Skeletal muscle satellite cell (primary cell): ENCODE results near the gene TNIK.

Experiments
- H3K27me3 ChIP-seq: 2 replicates; pipeline ENCODE4 v1.7.0; 2013; ENCODE audit warnings: low read length; ENCODE audit not compliant: control insufficient read depth, insufficient read depth
- H3K36me3 ChIP-seq: 2 replicates; pipeline ENCODE4 v1.7.0; 2013; ENCODE audit warnings: mild to moderate bottlenecking, control low read depth, low read length; ENCODE audit not compliant: insufficient read depth
- H3K4me1 ChIP-seq: 2 replicates; pipeline ENCODE4 v1.7.0; 2013; ENCODE audit warnings: low read length; ENCODE audit not compliant: control insufficient read depth, insufficient read depth
- H3K4me2 ChIP-seq: 2 replicates; pipeline ENCODE4 v1.7.0; 2013; ENCODE audit warnings: mild to moderate bottlenecking, low read length
- H3K4me3 ChIP-seq: 2 replicates; pipeline ENCODE4 v1.7.0; 2013; ENCODE audit warnings: low read length
- H3K9ac ChIP-seq: 2 replicates; pipeline ENCODE4 v1.7.0; 2013; ENCODE audit warnings: mild to moderate bottlenecking, low read depth, low read length, moderate library complexity
- H3K9me3 ChIP-seq: replicated peaks from 2 replicates; pipeline ENCODE4 v1.7.0; 2013; ENCODE audit warnings: mild to moderate bottlenecking, control low read depth, low read length

Gene TNIK

DNA sequence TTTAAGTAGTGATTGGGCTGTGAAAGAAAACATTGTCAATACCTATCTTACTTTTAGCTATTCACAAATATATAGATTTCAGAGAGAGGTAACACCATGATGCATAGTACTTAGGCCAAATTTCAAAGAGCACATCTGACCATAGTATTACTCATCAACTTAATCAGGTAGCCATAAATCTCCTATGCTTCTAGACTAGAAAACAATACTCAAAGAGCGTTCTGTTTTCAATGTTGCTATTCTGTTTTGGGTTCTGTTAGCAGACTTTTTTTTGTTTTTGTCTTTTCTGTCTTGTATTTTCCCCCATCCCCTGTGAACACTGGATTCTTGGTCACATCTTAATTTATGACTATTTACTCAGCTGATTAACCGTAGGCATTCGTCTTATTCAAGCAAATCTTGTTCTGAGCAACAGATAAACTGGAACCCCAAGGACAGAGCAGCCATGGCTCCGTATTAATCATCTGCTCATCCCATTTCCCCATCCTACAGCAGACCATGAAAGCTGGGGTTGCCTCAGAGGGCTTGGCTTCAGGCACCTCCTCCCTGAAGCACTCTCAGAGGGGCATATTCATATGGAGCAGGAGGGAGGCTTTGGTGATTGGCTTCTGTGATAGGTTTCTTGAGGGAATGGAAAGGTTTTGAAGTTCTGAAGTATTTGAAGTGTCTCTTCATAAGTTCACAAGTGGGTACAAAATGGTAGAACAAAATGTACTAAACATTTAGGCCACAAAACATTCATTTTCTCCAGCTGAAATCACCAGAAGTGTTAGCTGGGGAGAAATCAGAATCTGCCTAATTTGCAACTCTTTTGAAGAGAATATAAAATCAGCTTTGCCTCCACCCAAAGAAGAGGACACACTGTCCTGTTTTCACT is 105.3 kb downstream of the TNIK start:
- Histone ChIP-seq H3K9ac (no peak overlapping the region), H3K4me1 (peaks cover 34% of the 10 kb centered on the region), H3K4me3 (no peak overlapping the region), H3K9me3 (no peaks in the 10 kb centered on the region), H3K36me3 (no peaks in the 10 kb centered on the region), H3K27me3 (peaks cover 57% of the 10 kb centered on the region), H3K4me2 (no peak overlapping the region)

DNA sequence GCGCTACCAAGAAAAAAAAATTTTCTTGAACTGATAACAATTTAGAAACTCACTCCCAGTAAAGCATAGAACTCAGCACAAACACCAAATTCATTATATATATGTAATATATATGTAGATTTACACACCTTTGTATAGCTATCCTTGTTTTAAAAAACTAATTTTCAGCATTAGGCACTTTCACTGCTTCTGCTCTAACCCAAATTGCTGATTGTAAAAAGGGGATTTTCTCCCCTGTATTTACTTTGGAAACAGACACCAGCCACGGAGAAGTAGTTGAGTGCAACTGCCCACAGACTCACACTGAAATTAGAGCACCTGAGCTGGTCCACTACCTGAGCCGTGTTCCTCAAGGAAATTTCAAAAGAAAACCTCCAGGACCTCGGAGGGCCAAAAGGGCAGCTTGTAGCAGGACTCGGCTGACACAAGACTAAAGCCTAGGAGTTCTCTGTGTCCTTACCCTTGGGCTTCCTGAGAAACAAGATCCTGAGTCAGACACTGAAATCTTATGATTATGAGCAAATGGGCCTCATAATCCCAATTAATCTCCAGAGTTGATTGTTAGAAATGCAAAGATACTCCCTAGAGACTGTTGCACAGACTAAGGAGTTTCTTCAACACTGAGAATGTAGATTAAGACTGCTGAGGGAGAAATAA is 106.0 kb downstream of the TNIK start:
- H3K4me2 ChIP-seq, result no peak overlapping the region
- peaks cover 34% of the 10 kb centered on the region for H3K4me1 ChIP-seq
- H3K27me3 ChIP-seq, result peaks cover 59% of the 10 kb centered on the region
- H3K36me3 ChIP-seq, result no peaks in the 10 kb centered on the region
- H3K9ac ChIP-seq, result no peak overlapping the region
- no peaks in the 10 kb centered on the region for H3K9me3 ChIP-seq
- H3K4me3 ChIP-seq, result no peak overlapping the region

DNA sequence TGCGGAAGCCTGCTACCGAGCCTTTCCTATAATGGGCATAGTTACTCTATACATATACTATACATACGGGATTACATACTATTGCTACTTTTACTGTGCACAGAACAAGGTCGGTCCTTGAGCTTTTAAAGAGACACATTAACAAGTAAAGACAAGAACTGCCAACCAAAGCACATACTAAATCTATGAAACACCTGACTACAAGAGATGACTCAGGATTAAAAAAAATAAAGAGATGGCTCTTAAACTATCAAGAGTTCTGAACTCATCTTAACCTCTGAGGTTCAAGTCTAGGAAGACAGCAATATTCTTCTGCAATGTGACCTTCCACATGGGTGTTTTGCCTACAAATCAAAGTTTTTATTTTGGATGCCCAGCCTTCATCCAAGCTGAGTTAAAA is 106.8 kb downstream of the TNIK start:
- no peaks in the 10 kb centered on the region for H3K36me3 ChIP-seq
- no peaks in the 10 kb centered on the region for H3K9me3 ChIP-seq
- peaks cover 34% of the 10 kb centered on the region for H3K4me1 ChIP-seq
- peaks cover 56% of the 10 kb centered on the region for H3K27me3 ChIP-seq
- H3K9ac ChIP-seq, result no peak overlapping the region
- H3K4me3 ChIP-seq, result no peak overlapping the region
- no peak overlapping the region for H3K4me2 ChIP-seq

DNA sequence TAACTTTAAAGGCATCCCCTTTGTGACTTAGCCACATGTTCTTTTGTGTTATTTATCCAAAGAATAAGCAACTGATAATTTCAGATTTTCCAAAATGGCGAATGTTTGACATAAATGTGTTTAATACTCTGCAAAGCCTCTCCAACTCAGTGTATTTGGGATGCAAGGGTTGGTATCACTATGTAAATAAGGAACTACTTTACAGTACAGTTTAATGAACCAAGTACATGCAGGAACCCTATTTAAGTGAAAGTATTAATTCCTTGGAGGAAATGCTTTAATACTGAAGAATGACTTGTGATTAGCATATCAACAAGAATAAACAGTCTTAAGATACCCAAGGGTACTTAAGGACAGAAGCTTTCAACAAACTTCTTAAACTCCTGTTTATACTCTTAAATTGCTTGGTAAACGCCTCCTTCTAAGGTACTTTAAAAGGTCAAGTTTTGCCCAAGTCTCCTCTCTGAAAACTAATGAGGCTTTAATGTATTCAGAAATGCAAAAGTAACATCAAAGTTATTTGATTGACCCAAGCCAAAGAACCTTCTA is 107.7 kb downstream of the TNIK start:
- Histone ChIP-seq H3K36me3 (no peaks in the 10 kb centered on the region), H3K4me3 (no peak overlapping the region), H3K4me1 (peaks cover 34% of the 10 kb centered on the region), H3K9me3 (no peaks in the 10 kb centered on the region), H3K27me3 (peaks cover 60% of the 10 kb centered on the region), H3K9ac (no peak overlapping the region), H3K4me2 (no peak overlapping the region)

DNA sequence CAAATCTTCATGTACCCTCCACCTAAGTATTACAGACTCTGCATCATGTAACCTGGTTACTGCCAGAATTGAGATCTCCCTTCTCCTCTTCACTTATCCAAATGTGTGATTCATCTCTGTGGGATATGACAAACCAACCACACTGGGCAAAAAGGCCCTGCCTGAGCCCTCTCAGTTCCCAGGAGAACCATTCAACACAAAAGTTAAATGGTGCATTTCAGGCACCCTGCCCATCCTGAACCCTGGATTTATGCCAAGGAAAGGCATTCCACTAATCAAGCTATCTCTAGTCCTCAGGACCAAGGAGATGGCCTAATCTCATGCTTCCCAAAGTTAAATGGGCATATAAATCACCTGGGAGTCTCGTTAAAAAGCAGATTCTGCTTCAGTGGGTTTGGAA is 108.5 kb downstream of the TNIK start:
- H3K9me3 ChIP-seq, result no peaks in the 10 kb centered on the region
- H3K4me1 ChIP-seq, result peaks cover 34% of the 10 kb centered on the region
- H3K27me3 ChIP-seq, result peaks cover 68% of the 10 kb centered on the region
- no peaks in the 10 kb centered on the region for H3K36me3 ChIP-seq
- no peak overlapping the region for H3K9ac ChIP-seq
- H3K4me2 ChIP-seq, result no peak overlapping the region
- no peak overlapping the region for H3K4me3 ChIP-seq

DNA sequence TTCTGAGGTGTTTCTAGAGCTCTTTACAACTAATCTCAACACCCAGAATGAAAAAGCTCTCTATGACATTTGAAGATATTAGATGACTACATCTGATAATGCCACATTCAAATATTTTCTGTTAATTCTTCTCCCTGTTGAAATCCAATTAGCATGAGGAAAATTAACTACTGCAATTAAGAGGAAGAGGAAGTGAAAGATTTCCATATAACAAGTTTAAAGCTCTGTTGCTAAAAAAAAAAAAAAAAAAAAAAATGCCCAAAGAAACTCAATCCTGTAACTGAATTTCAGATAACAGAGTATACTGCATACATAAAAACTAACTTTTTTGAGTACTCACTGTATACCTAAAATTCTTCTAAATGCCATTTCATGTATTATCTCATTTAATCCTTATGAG is 109.8 kb downstream of the TNIK start:
- Histone ChIP-seq H3K4me2 (no peak overlapping the region), H3K27me3 (peaks cover 60% of the 10 kb centered on the region), H3K4me1 (peaks cover 30% of the 10 kb centered on the region)

DNA sequence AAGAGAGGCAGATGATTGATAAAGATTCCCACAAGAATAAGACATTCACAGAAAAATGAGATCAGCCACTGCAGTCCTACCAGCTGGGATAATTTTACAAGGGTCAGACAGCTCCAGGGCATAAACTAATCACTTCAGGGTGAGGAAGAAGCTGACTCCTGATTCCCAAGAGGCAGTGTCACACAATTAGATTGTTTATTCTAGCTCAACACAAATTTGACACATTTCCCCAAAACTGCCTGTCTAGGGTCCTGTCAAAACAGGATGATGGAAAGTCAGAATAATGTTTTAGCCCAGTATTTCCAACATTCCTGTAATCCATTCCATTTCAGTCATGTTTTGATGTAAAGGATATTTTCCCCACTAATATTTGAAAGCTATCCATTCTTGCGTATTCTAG is 110.8 kb downstream of the TNIK start:
- H3K4me1 ChIP-seq, result peaks cover 20% of the 10 kb centered on the region
- no peak overlapping the region for H3K9ac ChIP-seq
- peaks cover 60% of the 10 kb centered on the region for H3K27me3 ChIP-seq
- H3K36me3 ChIP-seq, result no peaks in the 10 kb centered on the region
- no peaks in the 10 kb centered on the region for H3K9me3 ChIP-seq
- no peak overlapping the region for H3K4me3 ChIP-seq
- H3K4me2 ChIP-seq, result no peak overlapping the region

More for the DNA sequence above, 109.8 kb downstream of the TNIK start:
- Histone ChIP-seq H3K36me3 (no peaks in the 10 kb centered on the region), H3K9ac (no peak overlapping the region), H3K9me3 (no peaks in the 10 kb centered on the region), H3K4me3 (no peak overlapping the region)

DNA sequence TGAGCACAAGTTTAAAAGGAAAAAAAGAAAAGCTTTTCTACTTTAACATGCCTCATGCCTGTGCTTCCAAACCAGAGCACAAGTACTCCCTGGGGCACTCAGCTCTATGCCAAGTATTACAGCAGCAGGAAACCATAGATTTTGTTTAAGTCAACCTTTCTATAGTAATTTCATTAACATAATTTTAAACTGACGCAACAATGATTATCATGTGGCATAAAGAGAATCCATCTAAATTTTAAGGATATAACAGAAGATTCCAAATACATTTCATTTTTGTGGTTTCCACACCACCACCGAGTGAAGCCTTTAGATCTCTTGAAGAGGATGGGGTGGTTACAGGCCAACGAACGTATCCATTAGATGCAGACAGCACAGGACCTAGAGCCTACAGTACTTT is 112.1 kb downstream of the TNIK start:
- Histone ChIP-seq H3K4me2 (no peak overlapping the region), H3K9me3 (no peaks in the 10 kb centered on the region), H3K9ac (no peak overlapping the region), H3K4me3 (no peak overlapping the region), H3K36me3 (no peaks in the 10 kb centered on the region), H3K4me1 (peaks cover 10% of the 10 kb centered on the region), H3K27me3 (peaks cover 58% of the 10 kb centered on the region)

DNA sequence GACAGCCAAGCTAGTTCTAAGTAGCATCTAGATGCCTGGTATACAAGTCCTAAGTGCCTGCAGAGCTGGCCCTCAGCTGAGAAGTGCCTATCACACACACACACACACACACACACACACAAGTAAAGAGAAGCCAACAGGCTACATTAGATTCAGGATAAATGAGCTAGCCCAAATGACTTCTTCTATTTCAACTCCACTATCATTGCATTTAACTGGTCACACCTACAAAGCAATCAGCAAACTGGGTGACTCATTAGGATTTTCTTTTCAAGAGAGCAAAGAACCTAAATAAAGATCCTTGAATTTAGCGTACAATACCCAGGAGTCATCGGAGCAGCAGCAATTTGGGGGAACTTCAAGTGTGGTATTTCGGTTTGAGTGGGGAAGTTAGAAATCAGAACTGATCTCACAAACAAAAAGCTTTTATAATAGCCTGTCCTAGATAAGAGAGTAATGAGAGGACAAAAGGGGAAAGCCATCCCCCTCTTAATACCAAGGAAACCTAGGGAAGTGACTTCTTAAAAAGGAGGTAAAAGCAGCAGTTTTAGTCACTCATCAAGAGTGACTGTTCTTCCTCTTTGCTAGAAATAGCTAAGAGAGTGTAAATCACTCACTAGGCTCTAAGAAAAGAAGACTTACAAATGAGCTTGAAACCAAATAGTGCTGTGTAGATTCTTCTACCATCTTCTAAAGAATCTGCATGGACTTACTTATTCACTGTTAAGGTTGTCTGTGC is 112.7 kb downstream of the TNIK start:
- Histone ChIP-seq H3K36me3 (no peaks in the 10 kb centered on the region), H3K27me3 (peaks cover 62% of the 10 kb centered on the region), H3K4me3 (no peak overlapping the region), H3K4me1 (peaks cover 8% of the 10 kb centered on the region), H3K9me3 (no peaks in the 10 kb centered on the region), H3K9ac (no peak overlapping the region), H3K4me2 (no peak overlapping the region)

DNA sequence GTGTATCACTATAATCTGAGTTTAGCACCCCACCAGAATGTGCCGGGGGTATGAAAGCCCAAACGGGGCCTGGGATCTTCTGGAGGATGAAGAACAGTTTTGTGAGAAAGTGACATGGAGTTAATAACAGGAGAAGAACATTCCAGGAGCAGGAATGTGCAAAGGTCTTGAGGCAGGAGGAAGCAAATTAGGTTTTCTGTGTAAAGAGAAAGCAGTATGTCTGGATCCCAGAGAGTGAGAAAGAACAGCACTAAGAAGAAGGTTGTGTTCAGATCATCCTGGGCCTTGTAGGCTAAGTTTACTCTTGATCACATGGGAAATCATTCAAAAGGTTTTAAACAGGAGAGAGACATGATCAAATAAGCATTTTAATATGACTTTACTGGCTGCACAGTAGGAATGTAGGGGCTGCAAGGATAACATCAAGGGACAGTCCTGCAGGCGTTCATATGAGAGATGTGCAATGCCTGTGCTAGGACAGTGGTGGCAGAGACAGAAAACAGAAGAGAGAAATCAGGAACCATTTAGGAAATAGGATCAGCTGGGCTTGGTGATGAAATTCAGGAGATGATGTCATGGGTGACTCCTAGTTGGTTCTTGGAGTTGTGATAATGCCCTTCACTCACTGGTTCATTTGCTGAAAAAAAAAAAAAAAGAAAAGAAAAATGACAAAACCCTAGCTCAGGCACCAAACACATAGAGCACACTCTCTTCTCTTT is 113.5 kb downstream of the TNIK start:
- Histone ChIP-seq H3K9me3 (no peaks in the 10 kb centered on the region), H3K9ac (no peak overlapping the region), H3K4me2 (no peak overlapping the region), H3K4me1 (peaks cover 4% of the 10 kb centered on the region), H3K27me3 (peaks cover 65% of the 10 kb centered on the region), H3K36me3 (no peaks in the 10 kb centered on the region), H3K4me3 (no peak overlapping the region)

DNA sequence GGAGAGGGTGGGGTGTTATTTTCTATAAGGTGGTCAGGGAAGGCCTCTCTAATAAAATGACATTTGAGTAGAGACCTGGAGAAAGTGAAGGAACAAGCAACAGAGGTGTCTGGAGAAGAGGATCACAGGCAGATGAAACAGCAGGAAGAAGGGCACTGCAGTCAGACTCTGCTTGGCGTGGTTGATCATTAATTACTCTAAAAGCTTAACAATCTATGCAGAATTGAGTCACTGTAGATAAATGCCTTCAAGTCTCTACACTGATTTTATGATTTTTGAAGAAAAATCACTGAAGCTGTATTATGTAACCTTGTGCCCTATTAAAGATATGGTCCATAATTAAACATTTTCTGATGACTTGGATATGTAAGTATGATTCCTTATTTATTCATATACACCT is 114.2 kb downstream of the TNIK start:
- no peak overlapping the region for H3K4me2 ChIP-seq
- H3K27me3 ChIP-seq, result peaks cover 65% of the 10 kb centered on the region
- no peak overlapping the region for H3K4me3 ChIP-seq
- no peaks in the 10 kb centered on the region for H3K4me1 ChIP-seq
- H3K36me3 ChIP-seq, result no peaks in the 10 kb centered on the region
- no peaks in the 10 kb centered on the region for H3K9me3 ChIP-seq
- H3K9ac ChIP-seq, result no peak overlapping the region
